Neutrophil (primary cell): ENCODE data around the gene KRTAP5-4.

Experiments
- H3K27ac ChIP-seq: fragments of 200-600 bp; sonication (generic); 2 replicates; pipeline ENCODE4 v1.5.1; 2016; ENCODE audit warnings: mild to moderate bottlenecking, moderate library complexity
- H3K27me3 ChIP-seq: fragments of 200-600 bp; sonication (generic); 2 replicates; pipeline ENCODE4 v1.6.0; 2016; ENCODE audit warnings: mild to moderate bottlenecking
- H3K36me3 ChIP-seq: fragments of 200-600 bp; sonication (generic); 2 replicates; pipeline ENCODE4 v1.5.1; 2017
- H3K4me1 ChIP-seq, 2 experiments: fragments of 200-600 bp in 1 of 2; sonication (generic) in 1 of 2; 1 replicate in 1 of 2; 2 replicates in 1 of 2; pipeline versions ENCODE4 v1.5.1 to v1.6.1; 2013 to 2016; ENCODE audit warnings: low read depth in 1 of 2, low read length in 1 of 2, mild to moderate bottlenecking in 1 of 2, moderate library complexity in 1 of 2; ENCODE audit not compliant: control insufficient read depth in 1 of 2, insufficient read depth in 1 of 2
- H3K4me3 ChIP-seq, 2 experiments: fragments of 200-600 bp in 1 of 2; sonication (generic) in 1 of 2; 1 replicate in 1 of 2; 2 replicates in 1 of 2; pipeline ENCODE4 v1.5.1; 2013 to 2016; ENCODE audit warnings: low read depth in 1 of 2, low read length in 1 of 2, mild to moderate bottlenecking in 1 of 2, moderate library complexity in 1 of 2
- H3K9me3 ChIP-seq: fragments of 200-600 bp; sonication (generic); 2 replicates; pipeline ENCODE4 v1.5.1; 2016
- CTCF ChIP-seq: fragments of 200-600 bp; sonication (generic); IDR thresholded peaks from 2 replicates; pipeline ENCODE4 v1.5.1; 2016; ENCODE audit warnings: antibody characterized with exemption

Gene KRTAP5-4

GRCh38 chr11:1653541-1654387, 31.8 kb upstream of the KRTAP5-4 start:
- no peak for TF ChIP-seq CTCF
- H3K36me3 ChIP-seq, result no peaks in the 10 kb centered on the region
- H3K9me3 ChIP-seq, result no peaks in the 10 kb centered on the region
- H3K27ac ChIP-seq, result no peak overlapping the region
- no peaks in the 10 kb centered on the region for H3K4me1 ChIP-seq
- peaks cover 52% of the 10 kb centered on the region for H3K27me3 ChIP-seq
- no peak overlapping the region for H3K4me3 ChIP-seq

GRCh38 chr11:1652771-1653540, 31.0 kb upstream of the KRTAP5-4 start:
- TF ChIP-seq CTCF, result peak; percentile 96
- Histone ChIP-seq H3K4me1 (no peaks in the 10 kb centered on the region), H3K4me3 (no peak overlapping the region), H3K27me3 (peaks cover 51% of the 10 kb centered on the region), H3K36me3 (no peaks in the 10 kb centered on the region), H3K9me3 (no peaks in the 10 kb centered on the region), H3K27ac (no peak overlapping the region)

- Histone ChIP-seq H3K4me1 (no peaks in the 10 kb centered on the region), H3K27me3 (peaks cover 49% of the 10 kb centered on the region), H3K4me3 (no peak overlapping the region), H3K9me3 (no peaks in the 10 kb centered on the region), H3K36me3 (no peaks in the 10 kb centered on the region), H3K27ac (no peak overlapping the region)
- TF ChIP-seq CTCF, result no peak
Measured at GRCh38 chr11:1652442-1652770, 30.5 kb upstream of the KRTAP5-4 start.

- Histone ChIP-seq H3K4me3 (no peak overlapping the region), H3K27ac (no peak overlapping the region), H3K9me3 (no peaks in the 10 kb centered on the region), H3K36me3 (no peaks in the 10 kb centered on the region), H3K27me3 (peaks cover 48% of the 10 kb centered on the region), H3K4me1 (no peaks in the 10 kb centered on the region)
- TF ChIP-seq CTCF, result no peak
Measured at GRCh38 chr11:1652026-1652425, 30.1 kb upstream of the KRTAP5-4 start.

GRCh38 chr11:1651411-1651980, 29.6 kb upstream of the KRTAP5-4 start:
- Histone ChIP-seq H3K9me3 (no peaks in the 10 kb centered on the region), H3K27me3 (peaks cover 46% of the 10 kb centered on the region), H3K4me1 (no peaks in the 10 kb centered on the region), H3K27ac (no peak overlapping the region), H3K4me3 (no peak overlapping the region), H3K36me3 (no peaks in the 10 kb centered on the region)
- no peak for TF ChIP-seq CTCF
